MM.1S (cell line): ENCODE data around the gene DPM1.

Experiments used
- DNase-seq: peaks from one replicate; pipeline ENCODE4 v3.0.0-alpha.2; 2015
- H2AFZ ChIP-seq: fragments of 300-600 bp; sonication (generic); 2 replicates; pipeline ENCODE4 v1.6.0; 2016; ENCODE audit warnings: antibody characterized with exemption, low read length
- H3F3A ChIP-seq: fragments of 300-600 bp; sonication (generic); 2 replicates; pipeline ENCODE4 v1.6.1; 2016; ENCODE audit warnings: mild to moderate bottlenecking, antibody characterized with exemption, low read length, moderate library complexity, mixed read lengths; ENCODE audit not compliant: insufficient read depth
- H3K27ac ChIP-seq: fragments of 300-600 bp; sonication (generic); 2 replicates; pipeline ENCODE4 v1.5.1; 2016; ENCODE audit warnings: mild to moderate bottlenecking, low read length
- H3K27me3 ChIP-seq: fragments of 300-600 bp; sonication (generic); replicated peaks from 2 replicates; pipeline ENCODE4 v1.6.0; 2016; ENCODE audit warnings: low read length; ENCODE audit not compliant: insufficient read depth
- H3K36me3 ChIP-seq: fragments of 300-600 bp; sonication (generic); replicated peaks from 2 replicates; pipeline ENCODE4 v1.6.1; 2016; ENCODE audit warnings: mild to moderate bottlenecking, low read length, mixed read lengths; ENCODE audit not compliant: insufficient read depth
- H3K4me1 ChIP-seq: fragments of 300-600 bp; sonication (generic); 2 replicates; pipeline ENCODE4 v1.6.1; 2016; ENCODE audit warnings: low read length, mixed read lengths
- H3K4me2 ChIP-seq: fragments of 300-600 bp; sonication (generic); 2 replicates; pipeline ENCODE4 v1.6.0; 2016; ENCODE audit warnings: low read depth, low read length
- H3K4me3 ChIP-seq: fragments of 300-600 bp; sonication (generic); 2 replicates; pipeline ENCODE4 v1.5.1; 2016; ENCODE audit warnings: low read length, mixed read lengths
- H3K79me2 ChIP-seq: fragments of 300-600 bp; sonication (generic); 2 replicates; pipeline ENCODE4 v1.6.1; 2016; ENCODE audit warnings: mixed run types, low read length, mixed read lengths
- H3K9ac ChIP-seq: fragments of 300-600 bp; sonication (generic); 2 replicates; pipeline ENCODE4 v1.6.1; 2016; ENCODE audit warnings: low read length, mixed read lengths
- H3K9me2 ChIP-seq: fragments of 300-600 bp; sonication (generic); replicated peaks from 2 replicates; pipeline ENCODE4 v1.6.1; 2016; ENCODE audit warnings: mild to moderate bottlenecking, low read length, mixed read lengths; ENCODE audit not compliant: insufficient read depth
- H3K9me3 ChIP-seq: fragments of 300-600 bp; sonication (generic); replicated peaks from 2 replicates; pipeline ENCODE4 v1.6.1; 2016; ENCODE audit warnings: mild to moderate bottlenecking, low read length, mixed read lengths; ENCODE audit not compliant: insufficient read depth
- H4K20me1 ChIP-seq: fragments of 300-600 bp; sonication (generic); 2 replicates; pipeline ENCODE4 v1.6.1; 2016; ENCODE audit warnings: mild to moderate bottlenecking, low read length, moderate library complexity, mixed read lengths; ENCODE audit not compliant: insufficient read depth
- CTCF ChIP-seq: fragments of 300-600 bp; sonication (generic); IDR thresholded peaks from 2 replicates; pipeline ENCODE4 v1.5.1; 2016; ENCODE audit warnings: antibody characterized with exemption, low read length, mixed read lengths
- EZH2 ChIP-seq: fragments of 300-600 bp; sonication (generic); optimal IDR thresholded peaks from 2 replicates; pipeline ENCODE3; 2017; ENCODE audit warnings: low read depth, mild to moderate bottlenecking, antibody characterized with exemption, low read length, mixed read lengths
- EZH2phosphoT487 ChIP-seq: fragments of 300-600 bp; sonication (generic); IDR thresholded peaks from 2 replicates; pipeline ENCODE4 v1.6.1; 2018; ENCODE audit warnings: antibody characterized with exemption, low read length

DPM1 gene

GRCh38 chr20:50916257-50916656, 42.1 kb downstream of the DPM1 start:
- peaks cover 19% of the 10 kb centered on the region for H3K36me3 ChIP-seq
- H3K27me3 ChIP-seq: no peaks in the 10 kb centered on the region
- TF ChIP-seq CTCF (no peak), EZH2 (no peak), EZH2phosphoT487 (no peak)
- H2AFZ ChIP-seq: no peak overlapping the region
- no peak overlapping the region for H3K4me3 ChIP-seq
- no peak overlapping the region for H3K4me2 ChIP-seq
- no peak for DNase-seq
- H3K79me2 ChIP-seq: peaks cover 98% of the 10 kb centered on the region
- H3K4me1 ChIP-seq: peaks cover 25% of the 10 kb centered on the region
- H3K9ac ChIP-seq: no peak overlapping the region
- H3F3A ChIP-seq: peaks cover 23% of the 10 kb centered on the region; the same call in 1 of the 2 replicates
- peaks cover 85% of the 10 kb centered on the region for H4K20me1 ChIP-seq
- H3K27ac ChIP-seq: no peak overlapping the region
- H3K9me3 ChIP-seq: no peaks in the 10 kb centered on the region
- H3K9me2 ChIP-seq: no peaks in the 10 kb centered on the region

GRCh38 chr20:50915424-50915823, 42.9 kb downstream of the DPM1 start:
- TF ChIP-seq CTCF (no peak), EZH2phosphoT487 (no peak), EZH2 (no peak)
- Histone ChIP-seq H3K4me1 (peaks cover 32% of the 10 kb centered on the region), H4K20me1 (peaks cover 88% of the 10 kb centered on the region), H2AFZ (no peak overlapping the region), H3K4me2 (no peak overlapping the region), H3K9me3 (no peaks in the 10 kb centered on the region), H3K27me3 (no peaks in the 10 kb centered on the region), H3K79me2 (peaks cover 98% of the 10 kb centered on the region), H3K9ac (no peak overlapping the region), H3K4me3 (no peak overlapping the region), H3K27ac (no peak overlapping the region), H3F3A (peaks cover 28% of the 10 kb centered on the region; the same call in 1 of the 2 replicates), H3K9me2 (no peaks in the 10 kb centered on the region), H3K36me3 (peaks cover 19% of the 10 kb centered on the region)
- no peak for DNase-seq

GRCh38 chr20:50913690-50914375, 44.5 kb downstream of the DPM1 start:
- no peak overlapping the region for H2AFZ ChIP-seq
- no peak overlapping the region for H3K4me2 ChIP-seq
- peaks cover 32% of the 10 kb centered on the region for H3K4me1 ChIP-seq
- no peak overlapping the region for H3K4me3 ChIP-seq
- H3K9ac ChIP-seq: no peak overlapping the region
- H3K27ac ChIP-seq: no peak overlapping the region
- no peaks in the 10 kb centered on the region for H3K9me3 ChIP-seq
- H3F3A ChIP-seq: peaks cover 28% of the 10 kb centered on the region; the same call in 1 of the 2 replicates
- peaks cover 99% of the 10 kb centered on the region for H3K79me2 ChIP-seq
- no peaks in the 10 kb centered on the region for H3K9me2 ChIP-seq
- DNase-seq: no peak
- TF ChIP-seq CTCF (no peak), EZH2 (no peak), EZH2phosphoT487 (no peak)
- H3K27me3 ChIP-seq: no peaks in the 10 kb centered on the region
- peaks cover 19% of the 10 kb centered on the region for H3K36me3 ChIP-seq
- H4K20me1 ChIP-seq: peaks cover 93% of the 10 kb centered on the region
